ENCODE data around the gene ATF7IP2.
A peak's percentile ranks its signal among the peaks of the same experiment; 100 is the strongest.
"Not testable (repeated sequence)": the region's sequence is repeated elsewhere in the genome, so short reads cannot be mapped to it uniquely, and the experiment has no call there.

ATF7IP2 gene

DNA sequence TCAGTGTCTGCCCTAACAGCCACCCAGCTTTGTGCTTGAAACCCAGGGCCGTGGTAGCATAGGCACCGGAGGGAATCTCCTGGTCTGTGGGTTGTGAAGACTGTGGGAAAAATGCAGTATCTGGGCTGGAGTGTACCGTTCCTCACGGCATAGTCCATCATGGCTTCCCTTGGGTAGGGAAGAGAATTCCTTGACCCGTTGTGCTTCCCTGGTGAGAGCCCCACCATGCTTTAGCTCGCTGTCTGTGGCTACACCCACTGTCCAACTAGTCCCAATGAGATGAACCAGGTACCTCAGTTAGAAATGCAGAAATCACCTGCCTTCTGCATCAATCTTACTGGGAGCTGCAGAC is 67.3 kb downstream of the ATF7IP2 start:
- DNase-seq: no peak

DNA sequence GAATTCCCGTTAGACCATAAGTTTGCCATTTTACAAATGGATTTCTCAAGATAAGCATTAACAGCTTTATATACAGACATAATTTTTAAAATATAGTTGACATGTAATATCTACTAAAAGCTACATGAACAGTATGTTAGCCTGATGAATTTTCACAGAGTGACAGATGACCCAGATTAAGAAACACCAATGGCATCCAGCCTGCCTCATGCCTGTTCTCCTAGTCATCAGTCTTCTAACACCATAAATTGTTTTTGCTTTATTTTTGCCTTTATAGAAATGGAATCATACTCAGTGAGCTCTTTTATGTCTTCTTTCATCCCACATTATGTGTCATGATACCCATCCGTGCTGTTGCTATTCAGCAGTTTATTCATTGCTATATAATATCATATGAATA is 80.0 kb downstream of the ATF7IP2 start:
- no peak for DNase-seq

DNA sequence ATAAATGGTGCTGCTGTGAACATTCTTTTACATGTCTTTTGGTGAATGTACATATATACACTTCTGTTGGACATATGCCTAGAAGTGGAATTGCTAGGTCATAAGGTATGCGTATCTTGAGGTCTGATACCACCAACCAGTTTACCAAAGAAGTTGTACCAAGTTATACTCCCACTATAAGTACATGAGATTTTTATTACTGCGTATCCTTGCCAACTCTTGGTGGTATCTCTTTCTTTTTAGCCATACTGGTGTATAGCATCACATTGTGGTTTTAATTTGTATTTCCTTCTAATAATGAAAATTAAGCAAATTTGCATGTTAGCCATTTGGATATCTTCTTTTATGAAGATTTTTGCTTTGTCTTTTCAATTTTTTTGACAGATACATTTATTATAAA is 80.5 kb downstream of the ATF7IP2 start:
- DNase-seq: no peak

DNA sequence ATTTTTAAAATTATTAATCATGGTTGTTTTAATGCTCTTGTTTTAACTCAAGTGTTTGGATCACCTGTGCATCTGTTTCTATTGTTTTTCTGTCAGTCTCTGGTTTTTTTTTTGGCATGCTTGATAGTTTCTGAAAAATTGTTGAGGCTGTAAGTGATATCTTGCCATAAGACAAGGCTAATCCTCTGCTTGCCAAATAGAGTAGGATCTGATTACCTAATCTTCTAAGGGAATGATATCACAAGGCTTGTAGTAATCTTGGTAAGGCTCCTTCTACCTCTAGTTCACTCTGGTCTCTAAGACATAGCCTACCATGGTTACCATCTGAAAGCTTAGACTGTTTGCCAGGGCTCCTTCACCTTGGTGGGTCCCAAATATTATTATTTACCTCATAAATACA is 81.0 kb downstream of the ATF7IP2 start:
- no peak for DNase-seq

DNA sequence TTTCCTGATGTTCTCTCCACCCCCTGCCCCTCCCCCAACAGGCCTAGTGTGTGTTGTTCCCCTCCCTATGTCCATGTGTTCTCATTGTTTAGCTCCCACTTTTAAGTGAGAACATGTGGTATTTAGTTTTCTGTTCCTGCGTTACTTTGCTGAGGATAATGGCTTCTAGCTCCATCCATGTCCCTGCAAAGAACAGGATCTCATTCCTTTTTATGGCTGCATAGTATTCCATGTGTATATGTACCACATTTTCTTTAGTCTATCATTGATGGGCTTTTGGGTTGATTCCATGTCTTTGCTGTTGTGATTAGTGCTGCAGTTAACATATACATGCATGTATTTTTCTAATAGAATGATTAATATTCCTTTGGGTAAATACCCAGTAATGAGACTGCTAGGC is 90.8 kb downstream of the ATF7IP2 start:
- not testable (repeated sequence) for DNase-seq

DNA sequence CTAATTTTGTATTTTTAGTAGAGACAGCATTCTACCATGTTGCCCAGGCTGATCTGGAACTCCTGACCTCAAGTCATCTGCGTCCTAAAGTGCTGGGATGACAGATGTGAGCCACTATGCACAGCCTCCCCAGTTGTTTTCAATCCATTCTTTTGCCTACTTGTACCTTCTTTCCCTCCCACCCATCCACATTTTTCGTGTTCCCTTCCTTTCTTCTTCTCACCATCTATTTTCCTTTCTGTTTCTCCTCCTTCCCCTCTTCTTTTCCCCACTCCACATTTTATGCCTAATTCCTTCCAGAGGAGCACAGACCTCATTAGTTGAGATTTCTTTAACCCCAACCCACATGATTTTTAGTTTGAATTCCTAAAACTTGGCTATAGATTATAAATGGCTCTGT is 94.3 kb downstream of the ATF7IP2 start:
- no peak for DNase-seq

DNA sequence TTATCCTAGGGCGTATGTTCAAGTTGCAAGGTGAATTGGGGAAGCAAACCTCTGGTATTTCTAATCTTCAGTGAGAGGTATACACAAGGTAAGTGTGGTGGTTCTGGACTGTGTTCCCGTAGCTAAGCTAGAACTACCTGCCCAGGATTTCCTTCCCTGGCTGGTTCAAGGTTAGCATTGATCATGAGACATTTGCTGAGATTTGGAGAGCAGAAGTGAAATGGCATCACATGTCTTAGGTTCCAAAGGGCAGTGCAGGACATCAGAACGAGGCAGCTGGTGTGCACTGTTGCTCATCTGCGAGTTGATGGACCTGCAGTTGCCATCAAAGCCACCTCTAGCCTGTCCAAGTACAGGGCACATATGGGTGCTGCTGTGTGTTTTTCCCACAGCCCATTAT is 99.3 kb downstream of the ATF7IP2 start:
- DNase-seq: no peak

DNA sequence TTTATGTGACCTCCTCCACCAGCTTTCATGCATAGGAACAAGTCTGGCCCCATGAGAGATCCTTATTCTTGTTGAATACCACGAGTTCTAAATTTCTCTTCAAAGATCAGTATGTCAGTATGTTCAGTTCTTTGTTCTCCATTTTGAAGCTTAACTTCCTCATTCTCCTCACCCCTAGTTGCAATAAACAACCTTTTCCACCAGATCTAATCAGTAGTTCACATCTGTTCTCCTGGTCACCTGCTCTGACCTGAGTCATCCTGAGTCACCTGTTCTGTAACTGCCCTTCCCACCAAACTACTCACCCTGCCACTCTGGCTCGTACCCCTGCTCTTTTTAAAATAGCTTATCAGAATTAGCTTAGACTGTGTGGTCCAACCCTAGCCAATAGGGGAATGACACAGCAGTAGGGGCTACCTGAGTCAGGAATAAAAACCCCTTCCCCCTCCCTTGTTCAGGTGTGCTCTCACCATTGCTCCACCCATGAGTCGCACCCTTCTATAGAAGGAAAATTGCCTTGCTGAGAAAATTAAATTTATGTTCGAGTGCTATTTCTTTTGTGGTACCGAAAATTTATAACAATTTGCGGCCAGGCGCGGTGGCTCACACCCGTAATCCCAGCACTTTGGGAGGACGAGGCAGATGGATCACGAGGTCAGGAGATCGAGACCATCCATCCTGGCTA is 100.0 kb downstream of the ATF7IP2 start:
- no peak for DNase-seq

DNA sequence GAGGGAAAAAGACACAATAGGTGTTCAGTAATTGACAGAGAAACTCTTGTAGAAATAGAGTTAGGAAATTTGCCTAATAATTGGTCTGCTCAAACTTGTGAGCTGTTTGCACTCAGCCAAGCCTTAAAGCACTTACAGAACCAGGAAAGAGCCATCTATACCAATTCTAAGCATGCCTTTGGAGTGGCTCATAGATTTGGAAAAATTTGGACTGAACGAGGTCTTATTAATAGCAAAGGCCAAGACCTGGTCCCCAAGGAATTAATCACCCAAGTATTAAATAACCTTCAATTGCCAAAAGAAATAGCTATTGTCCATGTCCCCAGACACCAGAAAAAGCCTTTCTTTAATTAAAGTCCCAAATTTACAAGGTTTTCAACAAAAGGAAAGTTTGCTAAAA is 104.3 kb downstream of the ATF7IP2 start:
- no peak for DNase-seq

DNA sequence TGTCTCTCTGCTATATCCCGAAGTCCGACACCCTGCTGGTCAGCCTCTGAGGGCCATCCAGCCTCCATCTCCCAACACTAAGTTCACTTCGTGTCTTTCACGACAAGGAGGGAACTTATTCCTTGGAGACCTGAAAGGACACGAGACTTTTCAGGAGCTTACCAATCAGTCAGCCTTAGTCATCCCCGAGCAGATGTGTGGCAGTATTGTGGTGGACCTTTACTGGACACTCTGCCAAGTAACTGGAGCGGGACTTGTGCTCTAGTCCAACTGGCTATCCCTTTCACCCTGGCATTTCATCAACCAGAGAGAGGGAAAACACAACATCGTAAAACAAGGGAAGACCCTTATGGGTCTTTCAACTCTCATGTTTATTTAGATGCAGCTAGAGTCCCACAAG is 107.4 kb downstream of the ATF7IP2 start:
- DNase-seq: no peak

DNA sequence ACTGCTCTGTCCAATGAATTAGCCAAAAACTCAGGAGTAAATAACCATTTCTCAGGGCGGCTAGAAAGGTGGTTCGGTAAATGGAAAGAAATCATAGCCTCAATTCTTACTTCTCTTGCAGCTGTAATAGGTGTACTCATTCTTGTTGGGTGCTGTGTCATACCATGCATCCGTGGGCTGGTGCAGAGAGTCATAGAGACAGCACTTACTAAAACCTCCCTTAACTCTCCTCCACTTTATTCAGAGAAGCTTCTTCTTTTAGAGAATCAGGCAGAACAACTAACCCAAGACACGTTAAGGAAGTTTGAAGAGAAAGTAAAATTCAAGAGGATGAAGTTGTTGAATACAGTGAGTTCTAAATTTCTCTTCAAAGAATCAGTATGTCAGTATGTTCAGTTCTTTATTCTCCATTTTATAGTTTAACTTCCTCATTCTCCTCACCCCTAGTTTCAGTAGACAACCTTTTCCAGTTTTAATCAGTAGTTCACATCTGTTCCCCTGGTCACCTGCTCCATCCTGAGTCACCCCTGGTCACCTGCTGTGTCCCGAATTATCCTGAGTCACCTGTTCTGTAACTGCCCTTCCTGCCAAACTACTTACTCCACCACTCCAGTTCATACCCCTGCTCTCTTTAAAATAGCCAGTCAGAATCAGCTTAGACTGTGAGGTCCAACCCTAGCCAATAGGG is 108.6 kb downstream of the ATF7IP2 start:
- peak; percentile 45 for DNase-seq

DNA sequence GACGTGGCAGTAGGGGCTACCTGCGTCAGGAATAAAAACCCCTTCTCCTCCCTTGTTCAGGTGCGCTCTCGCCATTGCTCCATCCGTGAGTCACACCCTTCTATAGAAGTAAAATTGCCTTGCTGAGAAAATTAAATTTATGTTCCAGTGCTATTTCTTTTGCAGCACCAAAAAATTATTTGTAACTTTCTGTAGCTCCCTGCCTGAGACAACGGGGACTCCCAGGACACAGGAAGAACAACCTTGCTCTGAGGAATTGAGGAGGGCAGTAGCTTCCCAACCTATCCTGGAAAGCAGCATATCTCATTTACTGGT is 109.1 kb downstream of the ATF7IP2 start:
- DNase-seq: no peak

DNA sequence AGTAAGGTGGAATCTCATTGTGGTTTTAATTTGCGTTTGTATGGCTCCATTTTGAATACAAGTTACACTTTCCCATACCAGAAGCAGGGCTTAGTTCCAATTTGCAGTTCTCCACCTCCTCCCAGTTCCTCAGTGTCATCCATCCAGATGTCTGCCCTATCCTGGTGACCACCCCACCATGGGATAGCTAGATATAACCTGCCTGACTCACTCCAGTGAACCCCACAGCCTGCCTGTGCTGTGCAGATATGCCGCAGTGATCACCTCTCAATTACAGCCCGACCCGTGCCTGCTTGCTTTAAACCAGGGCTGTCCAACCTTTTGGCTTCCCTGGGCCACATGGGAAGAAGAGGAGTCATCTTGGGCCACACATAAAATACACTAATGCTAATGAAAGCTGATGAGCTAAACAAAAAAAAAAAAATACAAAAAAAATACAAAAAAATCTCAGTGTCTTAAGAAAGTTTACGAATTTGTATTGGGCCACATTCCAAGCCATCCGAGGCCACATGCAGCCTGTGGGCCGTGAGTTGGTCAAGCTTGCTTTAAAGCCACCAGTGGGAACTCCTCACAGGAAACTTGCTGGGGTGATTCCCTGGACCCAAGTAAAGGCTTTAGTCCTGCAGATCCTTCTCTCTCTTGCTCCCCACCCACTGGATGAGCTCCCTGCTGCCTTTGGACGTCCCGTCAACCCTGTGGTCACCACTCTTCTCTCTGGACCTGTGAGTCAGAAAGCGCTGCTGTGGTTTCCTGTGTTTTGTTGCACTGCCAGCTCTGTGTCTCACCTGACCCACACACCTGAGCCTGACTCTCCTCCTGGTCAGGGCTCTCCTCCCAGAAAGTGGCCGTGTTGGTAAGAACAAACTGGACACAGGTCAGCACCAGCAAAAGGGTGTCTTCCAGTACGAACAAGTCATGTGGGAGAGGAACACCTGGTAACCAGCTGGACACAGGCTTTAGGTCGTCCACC is 111.6 kb downstream of the ATF7IP2 start:
- DNase-seq: no peak

DNA sequence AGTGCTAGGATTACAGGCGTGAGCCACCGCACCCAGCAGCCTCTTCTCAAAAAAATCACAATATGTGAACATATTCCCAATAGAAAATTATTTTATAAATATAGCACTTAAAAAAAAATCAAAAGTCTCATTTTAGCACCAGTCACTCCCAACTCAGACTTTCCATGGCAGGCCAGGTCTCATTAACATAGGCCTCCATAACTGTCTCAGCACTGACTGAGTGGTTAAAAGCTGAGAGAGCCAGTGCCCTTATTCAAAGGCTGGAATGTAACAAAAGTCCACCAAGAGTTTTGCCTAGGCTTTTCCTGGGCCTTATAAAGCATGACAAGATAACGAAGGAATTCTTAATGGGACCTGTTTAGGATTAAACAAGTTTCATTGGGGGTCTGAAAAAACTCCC is 114.7 kb downstream of the ATF7IP2 start:
- no peak for DNase-seq

DNA sequence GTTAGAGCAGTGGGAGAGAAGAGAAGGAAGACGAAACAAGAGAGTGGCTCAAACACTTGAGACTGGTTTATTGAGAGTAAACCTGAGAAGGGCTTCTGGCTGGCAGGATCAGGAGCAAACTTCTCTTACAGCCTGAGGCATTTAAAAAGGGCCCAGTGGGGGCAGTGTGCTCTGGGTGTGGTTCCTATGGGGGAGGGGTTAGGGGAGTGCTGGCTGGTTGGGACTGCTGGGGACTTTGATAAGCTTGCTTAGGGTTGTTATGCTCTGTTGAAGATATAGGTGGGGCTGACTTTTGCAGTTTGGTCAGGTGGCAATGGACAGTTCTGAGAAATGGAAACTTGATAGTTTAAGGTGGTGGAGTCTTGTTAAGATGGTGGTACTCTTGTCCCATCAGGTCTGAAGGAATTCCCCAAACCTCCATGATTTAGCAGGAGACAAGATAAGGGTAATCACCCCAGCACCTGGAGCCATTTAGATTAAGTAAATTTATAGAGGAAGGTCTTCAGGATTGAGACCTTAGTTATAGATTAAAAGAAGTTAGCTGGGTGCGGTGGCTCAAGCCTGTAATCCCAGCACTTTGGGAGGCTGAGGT is 115.3 kb downstream of the ATF7IP2 start:
- no peak for DNase-seq

DNA sequence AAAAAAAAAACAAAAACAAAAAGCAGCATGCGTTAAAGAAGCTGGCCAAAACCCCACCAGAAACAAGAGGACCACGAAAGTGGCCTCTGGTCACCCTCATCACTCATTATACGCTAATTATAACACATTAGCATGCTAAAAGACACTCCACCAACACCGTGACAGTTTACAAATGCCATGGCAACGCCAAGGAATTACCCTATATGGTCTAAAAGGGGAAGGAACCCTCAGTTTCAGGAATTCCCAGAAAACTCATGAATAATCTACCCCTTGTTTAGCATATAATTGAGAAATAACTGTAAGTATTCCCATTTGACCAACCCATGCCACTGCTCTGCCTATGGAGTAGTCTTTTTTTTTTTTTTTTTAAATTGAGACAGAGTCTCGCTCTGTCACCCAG is 116.9 kb downstream of the ATF7IP2 start:
- DNase-seq: no peak

DNA sequence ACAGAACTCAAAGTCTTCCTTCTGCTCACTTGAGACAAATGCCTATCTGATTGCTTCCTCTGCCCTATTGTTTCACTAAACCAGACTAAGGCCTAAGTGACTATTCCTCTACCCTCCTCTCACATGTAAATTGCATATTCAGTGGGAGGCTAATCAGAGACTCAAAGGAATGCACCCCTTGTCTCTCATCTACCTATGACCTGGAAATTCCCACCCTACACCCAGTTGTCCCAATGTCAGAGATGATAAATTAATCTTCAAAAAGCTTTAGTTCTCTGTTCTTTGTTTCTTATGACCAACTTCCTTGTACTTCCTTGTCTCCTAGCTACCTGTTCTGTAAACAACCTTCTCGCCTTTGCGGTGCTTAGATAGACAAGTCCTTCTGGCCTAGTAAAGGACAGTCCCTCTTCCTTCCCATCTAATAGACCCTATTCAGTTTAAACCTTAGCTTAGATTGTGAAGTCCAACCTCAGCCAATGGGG is 118.6 kb downstream of the ATF7IP2 start:
- DNase-seq: no peak

DNA sequence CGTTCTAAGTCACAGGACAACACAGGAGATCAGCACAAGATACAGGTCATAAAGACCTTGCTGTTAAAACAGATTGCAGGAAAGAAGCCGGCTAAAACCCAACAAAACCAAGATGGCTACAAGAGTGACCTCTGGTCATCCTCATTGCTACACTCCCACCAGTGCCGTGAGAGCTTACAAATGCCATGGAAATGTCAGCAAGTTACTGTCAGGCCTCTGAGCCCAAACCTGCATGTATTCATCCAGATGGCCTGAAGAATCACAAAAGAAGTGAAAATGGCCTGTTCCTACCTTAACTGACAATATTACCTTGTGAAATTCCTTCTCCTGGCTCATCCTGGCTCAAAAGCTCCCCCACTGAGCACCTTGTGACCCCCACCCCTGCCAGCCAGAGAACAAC is 119.4 kb downstream of the ATF7IP2 start:
- not testable (repeated sequence) for DNase-seq

DNA sequence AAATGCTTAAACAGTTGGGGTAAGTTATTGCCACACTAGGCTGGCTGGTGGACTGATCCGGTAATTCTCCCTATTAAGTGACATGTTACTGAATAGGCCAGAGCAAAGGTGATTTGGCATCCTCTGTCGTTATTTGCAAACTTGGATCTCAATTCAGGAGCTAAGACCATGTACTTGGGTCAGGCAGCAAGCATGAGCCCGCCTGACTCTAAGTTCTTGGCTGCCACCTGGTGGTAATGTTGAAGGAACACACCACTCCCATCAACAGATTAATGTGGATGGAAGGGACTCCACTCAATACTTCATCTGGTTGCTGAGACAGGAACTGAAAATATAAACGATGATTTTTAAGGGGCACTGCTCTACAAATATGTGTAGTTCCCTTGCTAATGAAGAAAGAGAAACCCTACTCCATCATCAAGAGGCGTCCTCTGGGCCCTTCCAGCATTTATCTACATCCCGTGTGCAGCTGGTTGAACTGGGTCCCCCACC is 123.7 kb downstream of the ATF7IP2 start:
- DNase-seq: peak; percentile 83

DNA sequence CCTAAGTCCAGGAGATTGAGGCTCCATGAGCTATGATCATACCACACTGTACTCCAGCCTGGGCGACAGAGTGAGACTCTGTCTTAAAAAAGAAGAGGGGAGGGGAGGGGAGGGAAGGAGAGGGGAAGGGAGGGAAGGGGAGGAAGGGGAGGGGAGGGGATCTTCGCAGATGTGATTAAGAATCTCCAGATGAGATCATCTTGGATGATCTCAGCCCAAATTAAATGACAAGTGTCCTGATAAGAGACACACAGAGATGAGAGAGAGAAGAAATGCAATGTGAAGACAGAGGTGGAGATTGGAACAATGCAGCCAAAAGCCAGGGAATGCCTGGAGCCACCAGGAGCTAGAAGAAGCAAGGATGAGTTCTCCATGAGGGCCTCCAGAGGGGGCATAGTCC is 124.4 kb downstream of the ATF7IP2 start:
- DNase-seq: no peak

DNA sequence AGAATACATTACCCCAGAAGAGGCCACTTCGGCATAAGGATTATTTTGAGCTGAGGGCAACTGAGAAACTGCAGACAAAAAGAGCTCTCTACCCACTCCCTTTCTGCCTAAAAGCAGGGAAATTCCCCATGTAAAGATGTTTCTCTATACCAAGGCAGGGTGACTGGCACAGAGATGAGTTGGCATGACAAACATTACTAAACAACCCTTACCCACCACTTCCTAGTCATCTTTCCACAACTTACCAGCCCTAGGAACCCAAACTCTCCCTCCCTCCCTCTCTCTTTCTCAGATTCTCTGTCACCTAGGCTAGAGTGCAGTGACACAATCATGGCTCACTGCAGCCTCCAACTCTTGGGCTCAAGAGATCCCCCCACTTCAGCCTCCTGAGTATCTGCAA is 126.0 kb downstream of the ATF7IP2 start:
- DNase-seq: peak; percentile 70

DNA sequence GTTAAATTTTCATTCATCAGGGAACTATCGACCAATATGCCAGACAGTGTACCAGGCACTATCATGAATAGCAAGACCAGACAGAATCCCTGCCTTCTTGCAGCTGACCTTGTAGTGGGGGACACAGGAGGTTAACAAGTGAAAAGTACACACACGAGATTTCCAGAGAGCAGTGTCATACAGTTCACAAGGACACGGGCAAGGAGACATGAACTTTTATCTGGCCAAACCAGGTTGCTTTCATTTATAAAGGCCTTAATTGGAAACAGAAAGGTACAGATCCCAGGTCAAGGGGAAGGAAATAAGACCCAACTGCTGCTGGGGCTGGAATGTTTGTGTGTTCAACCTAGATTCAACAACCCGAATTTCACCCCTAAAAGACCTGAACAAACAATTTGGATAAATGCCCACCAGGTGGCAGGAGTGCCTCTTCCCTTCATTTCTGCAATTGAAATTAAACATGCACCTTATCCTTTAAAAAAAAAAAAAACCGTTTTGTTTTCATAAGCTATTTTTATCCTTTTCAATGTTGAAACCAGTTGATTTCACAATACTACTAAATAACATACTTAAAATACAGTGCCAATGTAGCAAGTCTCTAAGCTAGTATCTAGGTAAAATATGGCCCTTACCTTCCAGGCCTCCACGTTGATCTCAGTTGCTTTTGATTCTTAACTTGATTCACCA is 128.7 kb downstream of the ATF7IP2 start:
- peak; percentile 57 for DNase-seq

DNA sequence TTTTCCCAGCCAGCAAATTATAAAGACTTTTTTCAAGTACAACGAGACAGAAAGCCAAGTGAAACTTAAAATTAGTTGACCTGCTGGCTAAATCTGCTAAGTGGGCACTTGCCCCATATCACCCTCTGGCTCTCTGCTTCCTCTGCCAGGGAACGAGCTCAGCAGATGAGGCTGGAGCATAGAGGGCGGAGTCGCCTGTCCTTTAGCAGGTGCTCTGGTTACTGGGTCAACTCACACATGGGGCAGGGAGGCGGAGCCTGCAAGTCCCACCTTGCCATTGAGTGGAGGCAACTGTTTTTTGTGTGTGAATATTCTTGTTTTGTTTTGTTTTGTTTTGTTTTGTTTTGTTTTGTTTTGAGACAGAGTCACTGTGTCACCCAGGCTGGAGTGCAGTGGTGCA is 132.0 kb downstream of the ATF7IP2 start:
- DNase-seq: no peak
